Osteocyte (in vitro differentiated cells): Measurements from ENCODE around the gene GUK1. TPM values are rescaled to one million over a fixed set of nuclear protein-coding genes. Genes with fewer than 3 reads are reported as not detected.

Experiments used
- DNase-seq: peaks from one replicate; pipeline ENCODE4 v3.0.0; 2021; ENCODE audit warnings: mixed read lengths; ENCODE audit not compliant: unreplicated experiment; ENCODE audit errors: extremely low spot score
- H3K27ac Mint-ChIP-seq: one replicate; pipeline ENCODE4 v1.8.0; 2021; ENCODE audit warnings: mild to moderate bottlenecking, mixed read lengths; ENCODE audit not compliant: unreplicated experiment
- H3K27me3 Mint-ChIP-seq: one replicate; pipeline ENCODE4 v1.8.0; 2021; ENCODE audit warnings: mixed read lengths; ENCODE audit not compliant: unreplicated experiment
- H3K36me3 Mint-ChIP-seq: one replicate; pipeline ENCODE4 v1.8.0; 2021; ENCODE audit warnings: mixed read lengths; ENCODE audit not compliant: unreplicated experiment
- H3K4me1 Mint-ChIP-seq: one replicate; pipeline ENCODE4 v1.8.0; 2021; ENCODE audit warnings: mixed read lengths; ENCODE audit not compliant: unreplicated experiment
- H3K4me3 Mint-ChIP-seq: one replicate; pipeline ENCODE4 v1.8.0; 2021; ENCODE audit warnings: mild to moderate bottlenecking, moderate library complexity, mixed read lengths; ENCODE audit not compliant: unreplicated experiment
- H3K9me3 Mint-ChIP-seq: one replicate; pipeline ENCODE4 v1.8.0; 2021; ENCODE audit warnings: mixed read lengths; ENCODE audit not compliant: unreplicated experiment
- CTCF ChIP-seq: fragments of 200-600 bp; sonication (generic); IDR thresholded peaks from 2 replicates; pipeline ENCODE4 v1.5.0; 2021; ENCODE audit warnings: antibody characterized with exemption, mild to moderate bottlenecking, moderate library complexity
- total RNA-seq: library from RNA; stranded (reverse); gene quantifications from 2 replicates; pipeline ENCODE4 v1.2.1, GENCODE V29; 2021

The GUK1 gene
- total RNA-seq, 1 donor from 2014 or later = 166 TPM

DNA sequence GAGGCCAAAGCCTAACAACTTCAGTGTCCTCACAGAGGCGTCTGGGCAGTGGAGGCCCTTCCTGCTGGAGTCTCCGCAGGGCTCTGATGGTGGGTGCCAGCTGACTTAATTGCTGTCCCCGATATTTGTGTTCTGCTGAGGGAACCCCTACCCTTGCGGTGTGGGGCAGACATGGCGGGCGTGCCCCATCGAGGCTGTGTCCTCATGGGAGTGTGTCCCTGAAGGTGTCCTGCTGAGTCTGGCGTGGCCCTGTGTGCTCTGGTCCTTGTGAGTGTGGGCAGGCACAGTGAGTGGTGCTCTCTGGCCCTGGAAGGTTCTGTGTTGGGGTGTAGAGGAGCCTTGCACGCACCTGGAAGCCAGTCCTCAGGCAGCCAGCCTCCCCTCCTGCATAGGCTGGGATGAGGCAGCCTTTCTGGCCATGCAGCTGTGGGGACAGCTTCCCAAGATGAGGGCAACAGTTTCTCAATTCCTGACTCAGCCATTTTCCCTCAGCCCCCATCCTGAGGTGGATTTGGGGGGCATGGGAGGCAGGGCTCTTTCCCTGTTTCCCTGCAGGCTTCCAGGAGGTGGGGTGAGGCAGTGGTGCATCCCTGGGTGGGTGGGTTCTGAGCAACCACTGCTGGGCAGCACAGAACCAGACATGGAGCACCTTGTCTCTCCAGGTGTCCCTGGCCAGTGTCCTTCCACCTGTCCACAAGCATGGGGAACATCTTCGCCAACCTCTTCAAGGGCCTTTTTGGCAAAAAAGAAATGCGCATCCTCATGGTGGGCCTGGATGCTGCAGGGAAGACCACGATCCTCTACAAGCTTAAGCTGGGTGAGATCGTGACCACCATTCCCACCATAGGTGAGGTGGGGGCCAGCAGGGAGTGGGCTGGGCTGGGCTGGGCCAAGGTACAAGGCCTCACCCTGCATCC is 43.4 kb upstream of the GUK1 start:
- TF ChIP-seq CTCF = no peak
- H3K36me3 Mint-ChIP-seq = peaks cover 32% of the 10 kb centered on the region

DNA sequence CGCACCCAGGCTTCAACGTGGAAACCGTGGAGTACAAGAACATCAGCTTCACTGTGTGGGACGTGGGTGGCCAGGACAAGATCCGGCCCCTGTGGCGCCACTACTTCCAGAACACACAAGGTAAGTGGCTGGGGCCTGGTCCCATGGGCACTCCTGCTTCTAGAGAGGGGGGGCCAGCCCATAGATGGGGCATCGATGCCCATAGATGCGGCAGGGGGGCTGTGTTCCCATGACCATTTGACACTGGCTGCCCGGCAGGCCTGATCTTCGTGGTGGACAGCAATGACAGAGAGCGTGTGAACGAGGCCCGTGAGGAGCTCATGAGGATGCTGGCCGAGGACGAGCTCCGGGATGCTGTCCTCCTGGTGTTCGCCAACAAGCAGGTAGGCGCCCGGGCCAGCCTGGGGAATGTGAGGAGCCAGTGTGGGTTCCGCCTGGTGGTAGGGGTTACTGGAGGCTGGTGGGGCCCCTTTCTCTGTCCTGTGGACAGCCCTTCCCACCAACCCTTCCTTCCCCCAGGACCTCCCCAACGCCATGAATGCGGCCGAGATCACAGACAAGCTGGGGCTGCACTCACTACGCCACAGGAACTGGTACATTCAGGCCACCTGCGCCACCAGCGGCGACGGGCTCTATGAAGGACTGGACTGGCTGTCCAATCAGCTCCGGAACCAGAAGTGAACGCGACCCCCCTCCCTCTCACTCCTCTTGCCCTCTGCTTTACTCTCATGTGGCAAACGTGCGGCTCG is 42.6 kb upstream of the GUK1 start:
- H3K4me3 Mint-ChIP-seq = no peak overlapping the region
- H3K9me3 Mint-ChIP-seq = peaks cover 14% of the 10 kb centered on the region
- no peak overlapping the region for H3K27ac Mint-ChIP-seq
- DNase-seq = no peak
- H3K36me3 Mint-ChIP-seq = peaks cover 32% of the 10 kb centered on the region
- H3K27me3 Mint-ChIP-seq = no peaks in the 10 kb centered on the region
- peaks cover 6% of the 10 kb centered on the region for H3K4me1 Mint-ChIP-seq
- no peak for TF ChIP-seq CTCF

More for the DNA sequence above, 43.4 kb upstream of the GUK1 start:
- Mint-ChIP-seq H3K4me3 (no peak overlapping the region), H3K27me3 (no peaks in the 10 kb centered on the region), H3K9me3 (peaks cover 14% of the 10 kb centered on the region), H3K4me1 (peaks cover 6% of the 10 kb centered on the region), H3K27ac (no peak overlapping the region)
- DNase-seq = no peak

DNA sequence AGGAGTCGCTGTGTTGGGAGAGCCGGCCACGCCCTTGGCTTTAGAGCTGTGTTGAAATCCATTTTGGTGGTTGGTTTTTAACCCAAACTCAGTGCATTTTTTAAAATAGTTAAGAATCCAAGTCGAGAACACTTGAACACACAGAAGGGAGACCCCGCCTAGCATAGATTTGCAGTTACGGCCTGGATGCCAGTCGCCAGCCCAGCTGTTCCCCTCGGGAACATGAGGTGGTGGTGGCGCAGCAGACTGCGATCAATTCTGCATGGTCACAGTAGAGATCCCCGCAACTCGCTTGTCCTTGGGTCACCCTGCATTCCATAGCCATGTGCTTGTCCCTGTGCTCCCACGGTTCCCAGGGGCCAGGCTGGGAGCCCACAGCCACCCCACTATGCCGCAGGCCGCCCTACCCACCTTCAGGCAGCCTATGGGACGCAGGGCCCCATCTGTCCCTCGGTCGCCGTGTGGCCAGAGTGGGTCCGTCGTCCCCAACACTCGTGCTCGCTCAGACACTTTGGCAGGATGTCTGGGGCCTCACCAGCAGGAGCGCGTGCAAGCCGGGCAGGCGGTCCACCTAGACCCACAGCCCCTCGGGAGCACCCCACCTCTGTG is 41.7 kb upstream of the GUK1 start:
- Mint-ChIP-seq H3K27me3 (no peaks in the 10 kb centered on the region), H3K9me3 (peaks cover 14% of the 10 kb centered on the region), H3K27ac (no peak overlapping the region), H3K4me3 (no peak overlapping the region), H3K4me1 (peaks cover 11% of the 10 kb centered on the region), H3K36me3 (peaks cover 32% of the 10 kb centered on the region)
- no peak for TF ChIP-seq CTCF
- DNase-seq = no peak

GRCh38 chr1:228099331-228099732 is 40.7 kb upstream of the GUK1 start:
- no peak for TF ChIP-seq CTCF
- H3K27me3 Mint-ChIP-seq = no peaks in the 10 kb centered on the region
- peaks cover 14% of the 10 kb centered on the region for H3K9me3 Mint-ChIP-seq
- H3K36me3 Mint-ChIP-seq = peaks cover 32% of the 10 kb centered on the region
- H3K27ac Mint-ChIP-seq = no peak overlapping the region
- DNase-seq = no peak
- no peak overlapping the region for H3K4me3 Mint-ChIP-seq
- peaks cover 16% of the 10 kb centered on the region for H3K4me1 Mint-ChIP-seq
